KMS-11 (cell line): ENCODE results near the gene VEGFB.

Experiments
- H2AFZ ChIP-seq: fragments of 200-600 bp; sonication (generic); 2 replicates; pipeline ENCODE4 v1.6.1; 2016; ENCODE audit warnings: antibody characterized with exemption, mixed run types, low read depth
- H3K27ac ChIP-seq: fragments of 200-600 bp; sonication (generic); 2 replicates; pipeline ENCODE4 v1.6.1; 2016; ENCODE audit warnings: mild to moderate bottlenecking, mixed run types
- H3K27me3 ChIP-seq: fragments of 200-600 bp; sonication (generic); 2 replicates; pipeline ENCODE4 v1.6.1; 2017; ENCODE audit warnings: mild to moderate bottlenecking, low read depth, mixed run types, moderate library complexity; ENCODE audit not compliant: insufficient read depth
- H3K36me3 ChIP-seq: fragments of 200-600 bp; sonication (generic); 2 replicates; pipeline ENCODE4 v1.6.1; 2017; ENCODE audit warnings: mild to moderate bottlenecking, mixed run types; ENCODE audit not compliant: insufficient read depth
- H3K4me1 ChIP-seq: fragments of 200-600 bp; sonication (generic); 2 replicates; pipeline ENCODE4 v1.6.1; 2016; ENCODE audit warnings: mild to moderate bottlenecking, low read depth, mixed run types; ENCODE audit not compliant: poor library complexity, severe bottlenecking
- H3K4me2 ChIP-seq: fragments of 200-600 bp; sonication (generic); 2 replicates; pipeline ENCODE4 v1.7.0; 2016; ENCODE audit warnings: mild to moderate bottlenecking, mixed run types
- H3K4me3 ChIP-seq: fragments of 200-600 bp; sonication (generic); IDR thresholded peaks from 2 replicates; pipeline ENCODE4 v1.6.1; 2017; ENCODE audit warnings: low read depth, low read length, mixed read lengths; ENCODE audit not compliant: insufficient read depth
- H3K79me2 ChIP-seq: fragments of 200-600 bp; sonication (generic); 2 replicates; pipeline ENCODE4 v1.6.1; 2016; ENCODE audit warnings: low read depth, mixed run types; ENCODE audit not compliant: insufficient read depth
- H3K9ac ChIP-seq: fragments of 200-600 bp; sonication (generic); 2 replicates; pipeline ENCODE4 v1.6.1; 2016; ENCODE audit warnings: mild to moderate bottlenecking, mixed run types
- H4K20me1 ChIP-seq: fragments of 200-600 bp; sonication (generic); 2 replicates; pipeline ENCODE4 v1.6.1; 2016; ENCODE audit warnings: mild to moderate bottlenecking, mixed run types; ENCODE audit not compliant: insufficient read depth
- CTCF ChIP-seq: fragments of 200-600 bp; sonication (generic); conservative IDR thresholded peaks from 2 replicates; pipeline ENCODE4 v1.6.1; 2017; ENCODE audit warnings: low read depth, mild to moderate bottlenecking, antibody characterized with exemption, low read length, moderate library complexity, mixed read lengths

The VEGFB gene

GRCh38 chr11:64230985-64231365, 3.4 kb upstream of the VEGFB start:
- peak overlapping the region; percentile 76 for H3K4me2 ChIP-seq
- H3K36me3 ChIP-seq, result no peaks in the 10 kb centered on the region
- no peaks in the 10 kb centered on the region for H4K20me1 ChIP-seq
- no peak overlapping the region for H3K4me3 ChIP-seq
- H3K79me2 ChIP-seq, result no peaks in the 10 kb centered on the region
- TF ChIP-seq CTCF, result no peak
- H3K27me3 ChIP-seq, result no peaks in the 10 kb centered on the region
- H3K9ac ChIP-seq, result peak overlapping the region; percentile 38; the same call in 1 of the 2 replicates
- peaks cover 34% of the 10 kb centered on the region for H3K4me1 ChIP-seq
- peak overlapping the region; percentile 8; the same call in 1 of the 2 replicates for H3K27ac ChIP-seq
- H2AFZ ChIP-seq, result peak overlapping the region; percentile 70

DNA sequence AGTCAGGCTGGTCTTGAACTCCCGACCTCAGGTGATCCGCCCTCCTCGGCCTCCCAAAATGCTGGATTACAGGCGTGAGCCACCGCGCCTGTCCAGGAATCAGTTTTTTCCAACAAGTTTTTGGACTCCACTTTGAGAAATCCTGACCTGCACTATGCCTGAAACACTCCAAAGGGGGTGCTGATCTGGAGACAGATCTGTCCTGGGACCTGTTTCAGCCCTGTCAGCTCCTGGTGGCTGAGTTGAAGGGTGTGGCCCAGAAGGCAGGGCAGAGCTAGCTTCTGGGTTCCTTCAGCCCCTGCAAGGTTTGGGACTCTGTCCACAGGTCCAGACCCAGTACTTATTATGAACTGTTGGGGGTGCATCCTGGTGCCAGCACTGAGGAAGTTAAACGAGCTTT, 2.8 kb upstream of the VEGFB start:
- H3K4me2 ChIP-seq, result peak overlapping the region; percentile 76; the same call in 1 of the 2 replicates
- H3K4me1 ChIP-seq, result peaks cover 34% of the 10 kb centered on the region
- no peaks in the 10 kb centered on the region for H3K27me3 ChIP-seq
- no peaks in the 10 kb centered on the region for H3K79me2 ChIP-seq
- H3K4me3 ChIP-seq, result no peak overlapping the region
- H4K20me1 ChIP-seq, result no peaks in the 10 kb centered on the region
- TF ChIP-seq CTCF, result no peak
- no peak overlapping the region for H3K9ac ChIP-seq
- H3K27ac ChIP-seq, result no peak overlapping the region
- H2AFZ ChIP-seq, result no peak overlapping the region
- no peaks in the 10 kb centered on the region for H3K36me3 ChIP-seq

DNA sequence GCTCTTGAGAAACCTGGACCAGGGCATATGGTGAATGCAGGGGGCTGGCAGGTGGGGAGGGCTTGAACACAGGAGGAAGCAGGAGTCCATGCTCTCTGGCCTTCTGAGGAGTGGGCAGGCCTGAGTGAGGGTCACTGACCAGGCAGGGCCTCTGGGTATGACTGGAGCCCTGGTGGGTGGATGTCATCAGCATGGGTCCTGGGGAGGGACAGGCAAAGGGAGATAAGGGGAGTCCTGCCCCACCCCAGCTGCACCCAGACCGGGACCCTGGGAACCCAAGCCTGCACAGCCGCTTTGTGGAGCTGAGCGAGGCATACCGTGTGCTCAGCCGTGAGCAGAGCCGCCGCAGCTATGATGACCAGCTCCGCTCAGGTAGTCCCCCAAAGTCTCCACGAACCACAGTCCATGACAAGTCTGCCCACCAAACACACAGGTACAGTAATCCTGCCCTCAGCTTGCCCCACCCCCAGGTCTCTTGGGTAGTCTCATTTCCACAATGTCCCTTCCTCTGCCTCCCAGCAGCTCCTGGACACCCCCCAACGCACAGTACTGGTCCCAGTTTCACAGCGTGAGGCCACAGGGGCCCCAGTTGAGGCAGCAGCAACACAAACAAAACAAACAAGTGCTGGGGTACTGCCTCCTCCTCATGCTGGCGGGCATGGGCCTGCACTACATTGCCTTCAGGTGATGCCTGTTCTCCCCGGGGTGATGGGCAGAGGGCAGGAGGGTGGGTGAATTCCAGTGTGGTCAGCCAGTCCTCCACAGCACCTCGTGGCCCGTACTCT, 2.0 kb upstream of the VEGFB start:
- Histone ChIP-seq H4K20me1 (no peaks in the 10 kb centered on the region), H3K27me3 (no peaks in the 10 kb centered on the region), H3K9ac (no peak overlapping the region), H3K4me3 (no peak overlapping the region), H3K36me3 (no peaks in the 10 kb centered on the region), H3K4me1 (peaks cover 26% of the 10 kb centered on the region), H3K27ac (no peak overlapping the region), H3K4me2 (no peak overlapping the region), H3K79me2 (no peaks in the 10 kb centered on the region), H2AFZ (no peak overlapping the region)
- no peak for TF ChIP-seq CTCF

GRCh38 chr11:64232967-64233315, 1.4 kb upstream of the VEGFB start:
- Histone ChIP-seq H2AFZ (no peak overlapping the region), H3K79me2 (no peaks in the 10 kb centered on the region), H3K27ac (no peak overlapping the region), H3K4me1 (peaks cover 23% of the 10 kb centered on the region), H3K27me3 (no peaks in the 10 kb centered on the region), H3K4me2 (no peak overlapping the region), H3K36me3 (no peaks in the 10 kb centered on the region), H3K9ac (no peak overlapping the region), H4K20me1 (no peaks in the 10 kb centered on the region), H3K4me3 (no peak overlapping the region)
- no peak for TF ChIP-seq CTCF
